PFSK-1 (cell line): ENCODE results near the gene GAB1.

Experiments
- POLR2AphosphoS5 ChIP-seq: IDR thresholded peaks from 2 replicates; pipeline ENCODE4 v1.6.1; 2012; ENCODE audit warnings: low read depth, mild to moderate bottlenecking, control low read depth, low read length, moderate library complexity
- SIN3A ChIP-seq: IDR thresholded peaks from 2 replicates; pipeline ENCODE4 v1.6.1; 2012; ENCODE audit warnings: mild to moderate bottlenecking, low read length, moderate library complexity, borderline replicate concordance; ENCODE audit not compliant: insufficient read depth

- TF ChIP-seq SIN3A (no peak), POLR2AphosphoS5 (no peak)
Observed at GRCh38 chr4:143458966-143459365, 122.3 kb downstream of the GAB1 start.
